Endometrium (tissue), 2 donors: ENCODE results near the gene TUBA3E.
"Not testable (repeated sequence)": the region's sequence is repeated elsewhere in the genome, so short reads cannot be mapped to it uniquely, and the experiment has no call there.

Experiments
- FAIRE-seq: peaks from 2 replicates; lab custom pipeline; 2012; peaks lifted over from hg19 to GRCh38; lab: Jason Lieb, UNC
- donor health status: control.
- donor health status: control.

Gene TUBA3E

GRCh38 chr2:130143266-130144039, 54.8 kb downstream of the TUBA3E start:
- FAIRE-seq, result not testable (repeated sequence)

GRCh38 chr2:130142396-130143265, 55.6 kb downstream of the TUBA3E start:
- FAIRE-seq, result not testable (repeated sequence)
